M059J (cell line): ENCODE measurements around the gene EFS. TPM values are rescaled to one million over a fixed set of nuclear protein-coding genes. Genes with fewer than 3 reads are reported as not detected.
"Not testable (repeated sequence)": the region's sequence is repeated elsewhere in the genome, so short reads cannot be mapped to it uniquely, and the experiment has no call there.

Experiments
- DNase-seq: peaks from one replicate; pipeline ENCODE4 v3.0.0-alpha.2; 2012; ENCODE audit warnings: low read depth
- total RNA-seq: library from RNA; depleted of rRNA; stranded (reverse); fragments of >200 nt; shearing (Covaris generic); gene quantifications from 2 replicates; pipeline ENCODE4 v1.2.3, GENCODE V29; 2014

Gene EFS
- total RNA-seq, 1 experiment from 2014 or later = 0.12 TPM

GRCh38 chr14:23326491-23327332 lies 38.3 kb downstream of the EFS start:
- no peak for DNase-seq

DNA sequence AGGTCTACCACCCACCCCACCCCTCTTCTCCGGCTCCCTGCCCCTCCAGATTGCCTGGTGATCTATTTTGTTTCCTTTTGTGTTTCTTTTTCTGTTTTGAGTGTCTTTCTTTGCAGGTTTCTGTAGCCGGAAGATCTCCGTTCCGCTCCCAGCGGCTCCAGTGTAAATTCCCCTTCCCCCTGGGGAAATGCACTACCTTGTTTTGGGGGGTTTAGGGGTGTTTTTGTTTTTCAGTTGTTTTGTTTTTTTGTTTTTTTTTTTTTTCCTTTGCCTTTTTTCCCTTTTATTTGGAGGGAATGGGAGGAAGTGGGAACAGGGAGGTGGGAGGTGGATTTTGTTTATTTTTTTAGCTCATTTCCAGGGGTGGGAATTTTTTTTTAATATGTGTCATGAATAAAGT lies 39.2 kb downstream of the EFS start:
- not testable (repeated sequence) for DNase-seq

GRCh38 chr14:23324993-23325392 lies 40.0 kb downstream of the EFS start:
- no peak for DNase-seq

GRCh38 chr14:23324455-23324846 lies 40.5 kb downstream of the EFS start:
- no peak for DNase-seq

GRCh38 chr14:23323838-23324454 lies 41.0 kb downstream of the EFS start:
- no peak for DNase-seq

GRCh38 chr14:23322568-23323517 lies 42.1 kb downstream of the EFS start:
- DNase-seq = no peak

GRCh38 chr14:23321572-23322547 lies 43.1 kb downstream of the EFS start:
- peak; percentile 70 for DNase-seq

DNA sequence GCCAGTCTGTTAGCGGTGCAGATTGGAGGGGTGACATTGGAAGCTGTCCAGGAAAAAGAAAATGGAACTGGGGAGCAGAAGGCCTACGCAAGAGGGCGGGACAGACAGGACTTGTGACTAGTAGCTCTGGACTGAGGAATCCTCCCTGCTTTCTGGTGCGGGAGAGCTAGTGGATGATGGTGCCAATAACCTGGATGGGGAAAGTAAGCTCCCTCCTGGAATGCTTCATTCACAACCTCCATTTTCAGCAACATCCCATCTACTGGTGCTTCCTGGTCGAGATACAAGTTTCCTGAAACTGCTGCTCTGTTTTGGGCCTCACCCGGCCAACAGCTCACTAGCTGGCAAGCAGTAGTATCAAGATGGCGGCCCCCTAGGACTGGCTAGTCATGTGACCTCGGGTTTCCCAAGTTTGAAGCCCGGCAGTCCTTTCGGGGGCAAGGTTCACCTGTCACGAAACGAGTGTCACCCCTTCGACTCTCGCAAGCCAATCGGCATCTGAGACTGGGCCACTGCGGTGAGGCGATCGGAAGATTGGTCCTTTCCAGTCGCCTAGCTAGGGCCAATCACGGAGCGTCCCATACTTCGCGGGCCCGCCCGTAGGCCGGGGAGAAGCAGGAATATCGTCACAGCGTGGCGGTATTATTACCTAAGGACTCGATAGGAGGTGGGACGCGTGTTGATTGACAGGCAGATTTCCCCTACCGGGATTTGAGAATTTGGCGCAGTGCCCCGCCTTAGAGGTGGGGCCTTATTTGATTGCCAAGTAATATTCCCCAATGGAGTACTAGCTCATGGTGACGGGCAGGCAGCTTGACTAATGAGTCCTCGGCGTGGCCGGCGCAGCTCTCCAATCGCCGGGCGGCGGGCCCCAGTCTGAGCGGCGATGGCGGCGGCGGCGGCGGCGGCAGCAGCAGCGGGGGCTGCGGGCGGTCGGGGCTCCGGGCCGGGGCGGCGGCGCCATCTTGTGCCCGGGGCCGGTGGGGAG lies 44.1 kb downstream of the EFS start, which contains the start of gene PABPN1:
TSS of gene PABPN1 (plus strand) at position 874 of the 988 bp plus-strand sequence. CDS start at position 887, 13 bp downstream.
- peak; percentile 100 for DNase-seq

DNA sequence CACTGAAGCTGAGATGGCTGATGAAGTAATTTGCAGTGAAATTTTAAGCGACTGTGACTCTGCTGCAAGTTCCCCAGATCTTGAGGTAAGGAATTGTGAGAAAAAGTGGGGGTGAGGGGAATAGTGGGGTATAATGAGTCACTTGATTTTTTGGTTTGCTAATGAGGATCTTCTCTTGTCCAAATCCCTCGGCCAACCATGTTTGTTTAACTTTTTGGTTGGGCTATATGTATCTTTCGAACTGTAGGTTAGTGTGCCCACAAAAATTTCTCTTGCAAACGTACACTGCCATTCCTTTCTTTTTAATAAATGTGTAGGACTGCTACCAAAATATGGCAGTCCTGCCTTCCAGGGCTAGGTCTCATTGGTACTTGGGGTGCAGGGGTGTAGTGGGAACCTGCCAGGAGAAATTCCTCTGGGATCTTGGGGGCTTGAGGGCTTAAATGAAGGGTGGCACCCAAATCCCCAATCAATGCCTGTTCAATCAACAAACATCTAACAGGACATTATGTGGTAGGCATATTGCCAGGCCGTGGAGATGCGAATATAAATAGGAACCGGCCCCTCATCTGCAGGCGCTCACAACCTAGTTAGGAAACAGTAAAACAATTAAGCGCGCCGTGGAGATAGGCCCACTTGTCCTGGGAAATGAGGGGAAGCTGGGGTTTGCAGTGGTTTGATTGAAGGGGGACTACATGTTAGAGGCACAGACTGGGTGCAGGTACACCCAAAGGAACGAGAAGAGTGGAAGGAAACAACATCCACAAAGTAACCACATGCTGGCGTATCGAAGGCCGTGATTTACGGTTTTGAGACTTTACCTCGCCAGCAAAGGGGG lies 45.0 kb downstream of the EFS start:
- no peak for DNase-seq

DNA sequence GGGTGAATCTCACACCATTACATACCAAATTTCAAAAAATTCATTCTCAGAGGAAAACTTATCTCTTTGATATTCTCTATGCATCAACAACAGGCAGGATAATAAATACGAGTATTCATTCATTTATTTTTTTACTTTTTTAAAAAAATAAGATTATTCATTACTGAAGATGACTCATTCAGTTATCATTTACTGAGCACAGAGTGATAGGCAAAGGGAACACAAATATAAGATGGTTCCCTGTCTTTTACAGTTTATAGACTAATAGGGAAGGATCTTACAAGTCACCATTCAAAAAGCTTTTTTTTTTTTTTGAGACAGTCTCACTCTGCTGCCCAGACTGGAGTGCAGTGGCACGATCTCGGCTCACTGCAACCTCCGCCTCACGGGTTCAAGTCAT lies 48.7 kb downstream of the EFS start:
- no peak for DNase-seq

GRCh38 chr14:23310546-23310945 lies 54.4 kb downstream of the EFS start:
- no peak for DNase-seq

DNA sequence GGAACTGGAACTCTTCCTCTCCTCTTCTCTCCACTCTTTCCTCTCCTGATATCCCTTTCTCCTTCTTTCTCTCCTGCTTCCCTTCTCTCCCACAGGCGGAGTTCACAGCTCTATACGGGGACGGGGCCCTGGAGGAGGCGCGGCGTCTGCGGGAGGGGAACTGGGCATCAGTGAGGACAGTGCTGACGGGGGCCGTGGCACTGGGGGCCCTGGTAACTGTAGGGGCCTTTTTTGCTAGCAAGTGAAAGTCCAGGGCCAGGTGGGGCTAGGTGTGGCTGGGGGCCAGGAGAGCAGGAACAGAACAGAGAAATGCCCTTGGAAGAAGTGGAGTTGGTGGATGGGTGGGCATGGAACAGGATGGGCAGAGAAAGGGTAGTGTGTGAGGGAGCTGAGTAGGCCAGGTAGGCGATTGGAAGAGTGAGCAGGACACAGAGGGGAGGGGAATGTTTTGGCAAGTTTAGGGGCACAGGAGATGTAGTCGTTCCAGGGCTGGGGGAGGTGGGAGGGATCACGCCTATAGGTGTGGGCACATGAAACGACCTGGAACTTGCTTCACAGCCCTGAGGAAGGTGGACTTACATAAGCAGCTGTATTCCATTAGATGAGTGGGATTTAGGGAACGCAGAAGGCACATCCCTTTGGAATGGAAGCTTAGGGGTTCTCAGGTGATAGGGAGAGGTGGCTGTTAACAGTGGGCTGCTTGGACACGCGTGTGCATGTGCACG lies 56.1 kb downstream of the EFS start:
- DNase-seq = no peak

DNA sequence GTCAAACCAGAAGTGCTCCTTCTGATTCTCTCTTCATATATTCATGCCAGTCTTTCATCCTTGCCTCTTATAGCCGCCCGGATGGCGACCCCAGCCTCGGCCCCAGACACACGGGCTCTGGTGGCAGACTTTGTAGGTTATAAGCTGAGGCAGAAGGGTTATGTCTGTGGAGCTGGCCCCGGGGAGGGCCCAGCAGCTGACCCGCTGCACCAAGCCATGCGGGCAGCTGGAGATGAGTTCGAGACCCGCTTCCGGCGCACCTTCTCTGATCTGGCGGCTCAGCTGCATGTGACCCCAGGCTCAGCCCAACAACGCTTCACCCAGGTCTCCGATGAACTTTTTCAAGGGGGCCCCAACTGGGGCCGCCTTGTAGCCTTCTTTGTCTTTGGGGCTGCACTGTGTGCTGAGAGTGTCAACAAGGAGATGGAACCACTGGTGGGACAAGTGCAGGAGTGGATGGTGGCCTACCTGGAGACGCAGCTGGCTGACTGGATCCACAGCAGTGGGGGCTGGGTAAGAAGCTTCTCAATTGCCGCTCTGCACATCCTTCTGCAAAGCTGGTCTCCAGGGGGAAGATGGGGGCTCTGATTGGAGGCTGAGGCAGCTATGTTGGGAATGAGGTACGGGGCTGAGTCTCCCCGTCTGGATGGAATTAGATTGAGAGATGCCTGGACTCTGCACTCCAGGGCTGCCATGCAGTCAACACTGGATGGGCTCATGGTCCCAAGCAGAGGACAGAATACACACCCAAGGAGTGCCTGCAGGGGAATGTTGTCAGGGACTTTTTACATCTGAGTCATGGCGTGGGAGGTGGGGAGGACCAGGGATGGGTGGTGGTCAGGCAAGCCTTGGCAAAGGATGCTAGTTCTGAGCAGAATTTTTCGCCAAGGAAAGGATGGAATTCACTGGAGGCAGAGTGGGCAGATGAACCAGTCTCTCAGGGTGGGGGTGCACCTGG lies 57.0 kb downstream of the EFS start:
- DNase-seq = peak; percentile 31

GRCh38 chr14:23307146-23307530 lies 57.8 kb downstream of the EFS start:
- DNase-seq = no peak

DNA sequence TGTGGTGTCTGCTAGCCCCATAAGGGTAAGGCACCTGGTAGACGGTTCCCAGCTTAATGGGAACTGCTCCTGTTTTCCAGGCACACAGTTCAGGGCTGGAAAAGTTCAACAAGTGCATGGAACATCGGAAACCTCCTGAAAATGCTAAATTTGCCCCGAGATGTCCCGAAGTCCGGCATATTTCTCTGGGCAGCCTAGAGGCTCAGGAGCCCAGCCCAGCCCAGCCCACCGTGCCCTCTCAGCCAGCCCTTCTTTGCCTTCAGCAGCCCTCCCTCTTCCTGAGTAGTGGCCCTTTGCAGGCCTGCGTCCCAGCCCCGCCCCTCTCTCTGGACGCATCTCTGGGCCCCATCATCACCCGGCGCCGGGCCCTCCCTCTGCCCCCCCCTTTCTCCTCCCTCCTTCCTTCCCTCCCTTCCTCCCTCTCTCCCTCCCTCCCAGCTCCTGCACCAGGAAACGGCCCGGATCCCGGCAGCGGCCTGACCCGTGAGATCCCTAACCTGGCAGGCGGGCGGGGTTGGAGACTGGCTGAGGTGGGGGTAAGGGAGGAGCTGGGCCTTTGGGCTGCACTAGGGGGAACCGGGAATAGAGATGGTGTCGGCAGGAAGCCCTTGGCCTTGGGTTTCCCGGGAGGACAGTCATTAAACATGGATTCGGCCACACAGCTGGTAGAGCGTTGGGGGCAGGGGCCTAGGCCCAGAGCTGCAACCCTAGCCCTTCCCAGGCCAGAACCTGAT lies 58.4 kb downstream of the EFS start, which contains the start of gene BCL2L2:
TSS of gene BCL2L2 (plus strand) at position 422 of the 734 bp plus-strand sequence. CDS start 935 bp downstream, outside the sequence.
- DNase-seq = peak; percentile 89
